ENCODE measurements around the gene EHD4.

The EHD4 gene

GRCh38 chr15:41860049-41860828, 112.1 kb downstream of the EHD4 start:
- no peak for DNase-seq (ENCODE audit: low read depth)

- DNase-seq (ENCODE audit: low read depth), result no peak
Measured at GRCh38 chr15:41858756-41859155, 113.6 kb downstream of the EHD4 start.

- no peak for DNase-seq (ENCODE audit: low read depth)
Measured at GRCh38 chr15:41857316-41857715, 115.0 kb downstream of the EHD4 start.

- no peak for DNase-seq (ENCODE audit: low read depth)
Measured at GRCh38 chr15:41856716-41857115, 115.6 kb downstream of the EHD4 start.

DNA sequence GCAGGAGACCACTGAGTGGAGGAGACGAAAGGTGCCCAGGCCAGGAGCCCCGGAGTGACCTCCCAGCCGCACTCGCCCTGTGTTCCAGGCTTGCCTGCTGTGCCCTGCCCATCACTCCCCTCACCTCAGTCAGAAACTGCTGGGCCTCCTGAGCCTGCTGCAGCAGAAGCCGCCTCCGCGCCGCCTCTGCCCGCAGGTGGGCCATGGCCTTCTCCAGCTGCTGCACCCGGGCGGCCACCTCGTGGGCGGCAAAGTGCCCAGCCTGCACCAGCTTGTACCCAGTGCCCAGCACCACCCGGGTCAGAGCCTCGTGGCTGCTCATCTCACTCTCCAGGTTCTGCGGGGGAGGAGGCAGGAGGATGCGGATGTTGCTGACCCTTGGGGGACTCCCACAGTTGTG, 116.1 kb downstream of the EHD4 start:
- no peak for DNase-seq (ENCODE audit: low read depth)

DNA sequence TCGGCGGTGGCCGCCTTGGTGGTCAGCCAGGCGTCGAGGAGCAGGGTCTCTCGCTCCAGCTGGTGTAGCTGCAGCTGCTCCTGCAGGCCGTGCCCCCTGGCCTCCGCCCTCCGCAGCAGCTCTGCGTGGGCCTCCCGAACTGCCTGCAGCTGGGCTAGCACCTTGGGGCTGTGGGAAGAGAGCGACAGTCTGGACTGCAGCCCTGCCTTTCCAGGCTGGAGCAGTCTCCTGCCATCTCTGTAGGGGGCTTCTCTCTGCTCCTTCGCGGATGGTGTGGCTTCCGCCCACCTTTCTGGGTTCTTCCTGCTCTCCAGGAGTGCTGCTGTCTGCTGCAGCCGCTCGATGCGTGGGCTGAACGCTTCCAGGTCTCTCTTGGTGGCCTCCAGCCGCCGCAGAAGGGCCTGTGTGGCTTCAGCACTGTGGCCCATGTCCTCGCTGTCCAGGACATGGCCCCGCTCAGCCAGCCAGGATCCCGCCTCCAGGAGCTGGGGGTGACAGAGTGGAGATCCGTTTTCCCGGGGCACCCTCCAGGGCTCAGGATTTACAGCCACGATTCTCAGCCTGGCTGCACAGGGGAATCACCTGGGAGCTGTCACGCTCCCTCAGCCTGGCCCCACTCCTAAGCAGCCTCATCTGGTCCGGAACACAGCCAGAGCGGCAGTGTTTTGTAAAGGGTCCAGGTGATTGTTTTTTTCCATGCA, 116.9 kb downstream of the EHD4 start:
- no peak for DNase-seq (ENCODE audit: low read depth)

DNA sequence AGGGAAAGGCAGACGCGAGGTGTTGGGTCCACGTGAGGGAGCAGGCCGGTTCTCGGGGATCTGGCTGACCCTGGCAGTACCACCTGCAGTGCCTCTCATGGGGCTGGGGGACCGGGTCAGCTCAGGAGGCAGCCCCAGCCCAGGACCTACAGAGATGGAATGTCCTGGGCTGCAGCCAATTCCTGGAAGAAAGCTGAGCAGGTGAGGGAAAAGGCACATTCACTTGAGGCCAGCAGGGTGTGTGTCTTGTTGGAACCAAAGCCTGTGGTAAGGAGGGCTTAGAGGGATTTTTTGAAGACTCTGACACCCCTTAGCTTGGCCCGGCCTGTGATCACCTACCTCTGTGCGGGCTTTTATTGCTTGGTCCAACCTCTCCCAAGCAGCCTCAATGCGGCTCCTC, 117.9 kb downstream of the EHD4 start:
- DNase-seq (ENCODE audit: low read depth), result no peak

- no peak for DNase-seq (ENCODE audit: low read depth)
Measured at GRCh38 chr15:41853831-41854230, 118.5 kb downstream of the EHD4 start.

DNA sequence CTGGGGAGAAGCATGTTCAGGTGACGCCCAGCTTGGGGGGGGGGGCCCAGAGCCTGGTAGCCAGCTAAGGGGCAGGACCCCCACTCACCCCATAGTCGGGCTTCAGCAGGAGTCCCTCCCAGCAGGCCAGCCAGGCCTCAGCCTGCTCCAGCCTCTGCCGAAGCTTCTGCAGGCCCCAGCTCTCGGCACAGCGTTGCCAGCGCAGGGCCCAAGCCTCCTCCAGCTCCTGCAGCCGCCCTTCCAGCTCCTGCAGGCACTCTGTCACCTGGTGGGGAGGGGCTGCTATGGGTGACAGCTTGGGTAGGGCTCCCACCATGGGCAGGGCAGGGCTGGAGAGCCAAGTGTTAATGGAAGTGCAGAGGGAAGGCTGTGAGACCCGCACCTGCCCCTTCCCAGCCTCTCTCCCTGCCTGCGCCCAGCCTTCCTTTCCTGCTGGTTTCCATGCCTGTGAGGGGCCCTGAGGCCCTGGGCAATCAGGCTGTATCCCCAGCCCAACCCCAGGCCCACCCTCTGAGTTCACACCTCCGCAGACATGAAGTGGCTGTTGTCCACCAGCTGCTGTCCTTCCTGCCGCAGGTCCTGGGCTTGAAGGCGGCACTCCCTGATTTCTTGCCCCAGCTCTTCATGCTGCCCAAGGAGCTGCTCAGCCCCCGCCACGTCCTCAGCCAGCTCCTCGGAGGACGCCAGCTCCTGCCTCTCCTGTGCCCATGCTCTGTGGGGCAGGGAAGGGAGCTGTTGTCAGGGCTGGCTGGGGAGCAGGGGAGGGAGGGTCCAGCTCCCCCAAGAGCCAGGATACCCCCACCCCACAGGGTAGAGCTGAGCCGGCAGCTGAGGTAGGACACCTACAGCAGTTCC, 119.4 kb downstream of the EHD4 start:
- no peak for DNase-seq (ENCODE audit: low read depth)

DNA sequence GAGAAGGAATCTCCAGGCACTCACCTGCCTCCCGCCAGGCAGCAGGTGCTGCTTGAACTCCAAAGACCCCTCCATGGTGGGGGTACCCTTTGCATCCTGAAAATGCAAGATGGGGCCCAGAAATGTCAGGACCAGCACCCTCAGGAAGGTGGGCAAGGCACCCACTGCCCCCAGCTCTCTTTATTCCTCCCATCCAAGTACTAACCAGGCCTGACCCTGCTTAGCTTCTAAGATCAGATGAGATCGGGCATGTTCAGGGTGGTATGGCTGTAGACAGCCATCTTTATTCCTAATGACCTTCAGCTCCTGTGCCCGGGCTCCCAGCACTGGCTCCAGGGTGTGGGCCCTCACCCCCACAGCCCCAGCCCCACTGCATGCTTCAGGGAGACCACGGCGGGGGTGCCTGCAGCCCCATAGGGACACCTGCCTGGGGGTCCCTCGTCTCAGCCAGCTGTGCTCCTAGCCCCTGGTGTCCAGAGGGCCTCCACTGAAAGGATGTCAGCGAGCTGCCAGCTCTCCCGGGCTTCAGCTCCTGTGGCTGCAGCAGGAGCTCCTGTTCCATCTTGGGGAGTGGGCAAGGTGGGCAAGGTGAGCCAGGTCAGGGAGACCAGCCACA, 120.5 kb downstream of the EHD4 start:
- no peak for DNase-seq (ENCODE audit: low read depth)

DNA sequence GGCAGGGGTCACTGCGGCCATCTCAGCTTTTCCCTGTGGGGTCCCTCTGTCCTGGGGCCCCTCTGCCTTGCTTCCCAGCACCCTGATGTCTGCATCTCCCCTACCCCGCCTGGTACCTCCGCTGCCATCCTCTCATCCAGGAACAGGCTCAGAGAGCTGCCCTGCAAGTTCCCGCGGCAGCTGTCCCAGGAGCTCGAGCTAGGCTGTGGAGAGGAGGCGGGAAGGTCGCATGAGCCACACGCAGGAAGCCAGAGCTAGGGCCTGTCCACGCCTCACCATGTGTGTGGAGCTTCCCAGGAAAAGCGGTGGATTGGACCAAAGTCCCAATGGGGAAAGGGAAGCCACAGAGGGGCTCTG, 121.2 kb downstream of the EHD4 start:
- DNase-seq (ENCODE audit: low read depth), result no peak

DNA sequence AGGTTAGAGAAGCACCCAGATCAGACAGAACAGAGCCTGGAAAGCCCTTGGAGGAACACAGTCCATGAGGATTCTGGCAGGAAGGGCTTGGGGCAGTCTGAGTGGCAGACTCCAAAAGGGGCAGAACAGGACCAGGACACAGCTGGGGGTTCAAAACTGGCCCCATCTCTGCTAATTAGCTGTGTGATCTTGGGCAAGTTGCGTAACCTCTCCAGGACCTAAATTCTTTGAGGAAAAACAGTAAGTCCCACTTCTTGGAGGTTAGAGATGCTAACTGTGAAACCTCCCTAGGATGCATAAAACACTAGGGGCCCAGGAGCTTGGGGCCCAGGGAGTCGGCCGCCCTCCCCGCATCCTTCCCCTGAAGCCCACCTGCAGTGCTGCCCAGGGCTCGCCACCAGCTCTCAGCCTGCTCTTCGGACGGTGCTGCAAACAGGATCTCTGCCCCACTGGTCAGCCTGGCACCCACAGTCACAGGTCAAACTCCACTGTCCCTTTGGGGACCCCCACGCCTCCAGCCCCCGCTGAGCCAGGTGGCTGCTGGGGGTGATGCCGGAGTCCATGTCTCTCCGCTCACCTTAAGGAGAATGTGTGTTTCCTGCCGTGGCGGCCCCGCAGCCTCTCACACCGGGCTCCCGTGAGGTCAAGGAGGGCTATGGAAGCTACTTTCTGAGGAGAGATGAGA, 121.7 kb downstream of the EHD4 start:
- no peak for DNase-seq (ENCODE audit: low read depth)

DNA sequence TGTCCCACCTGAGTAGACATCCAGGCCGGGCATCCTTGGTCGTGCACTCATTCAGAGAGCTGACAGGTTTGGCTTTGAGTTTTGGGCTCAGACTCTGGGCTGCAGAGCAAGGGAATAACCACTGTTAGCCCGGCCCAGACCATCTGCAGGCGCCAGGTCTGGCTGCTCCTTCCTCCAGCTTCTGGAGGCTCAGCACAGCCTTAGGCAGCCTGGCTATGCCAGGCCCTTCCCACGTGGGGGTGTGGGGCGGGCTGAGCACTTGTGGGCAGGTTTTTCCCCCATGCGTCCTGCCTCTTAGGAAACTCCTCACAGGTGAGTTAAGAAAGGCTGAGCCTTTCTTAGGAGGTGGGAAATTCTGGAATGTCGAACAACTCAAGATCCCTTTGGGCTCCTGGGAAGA, 122.5 kb downstream of the EHD4 start:
- no peak for DNase-seq (ENCODE audit: low read depth)

DNA sequence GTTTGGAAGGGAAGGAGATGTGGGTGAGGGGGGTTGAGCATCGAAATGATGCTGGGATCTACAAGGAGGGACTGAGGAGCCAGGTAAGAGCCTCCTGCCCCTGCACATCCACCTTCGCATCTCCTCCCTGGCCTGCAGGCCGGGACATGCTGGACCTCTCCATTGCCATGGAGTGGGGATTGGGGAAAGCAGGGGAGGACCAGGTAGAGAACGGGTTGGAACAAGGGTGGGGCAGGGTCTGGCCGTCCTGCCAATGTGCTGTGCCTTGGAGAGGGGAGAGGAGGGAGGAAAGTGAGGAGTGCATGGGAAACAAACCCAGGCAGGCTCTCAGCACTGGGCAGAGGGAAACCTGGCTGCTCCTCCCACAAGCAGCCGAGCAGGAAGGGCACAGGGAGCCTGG, 123.2 kb downstream of the EHD4 start:
- no peak for DNase-seq (ENCODE audit: low read depth)

- no peak for DNase-seq (ENCODE audit: low read depth)
Measured at GRCh38 chr15:41848631-41849030, 123.7 kb downstream of the EHD4 start.

GRCh38 chr15:41847981-41848380, 124.4 kb downstream of the EHD4 start:
- DNase-seq (ENCODE audit: low read depth), result no peak

- DNase-seq (ENCODE audit: low read depth), result no peak
Measured at GRCh38 chr15:41847206-41847605, 125.2 kb downstream of the EHD4 start.
